ENCODE data around the gene GNA12.

DNA sequence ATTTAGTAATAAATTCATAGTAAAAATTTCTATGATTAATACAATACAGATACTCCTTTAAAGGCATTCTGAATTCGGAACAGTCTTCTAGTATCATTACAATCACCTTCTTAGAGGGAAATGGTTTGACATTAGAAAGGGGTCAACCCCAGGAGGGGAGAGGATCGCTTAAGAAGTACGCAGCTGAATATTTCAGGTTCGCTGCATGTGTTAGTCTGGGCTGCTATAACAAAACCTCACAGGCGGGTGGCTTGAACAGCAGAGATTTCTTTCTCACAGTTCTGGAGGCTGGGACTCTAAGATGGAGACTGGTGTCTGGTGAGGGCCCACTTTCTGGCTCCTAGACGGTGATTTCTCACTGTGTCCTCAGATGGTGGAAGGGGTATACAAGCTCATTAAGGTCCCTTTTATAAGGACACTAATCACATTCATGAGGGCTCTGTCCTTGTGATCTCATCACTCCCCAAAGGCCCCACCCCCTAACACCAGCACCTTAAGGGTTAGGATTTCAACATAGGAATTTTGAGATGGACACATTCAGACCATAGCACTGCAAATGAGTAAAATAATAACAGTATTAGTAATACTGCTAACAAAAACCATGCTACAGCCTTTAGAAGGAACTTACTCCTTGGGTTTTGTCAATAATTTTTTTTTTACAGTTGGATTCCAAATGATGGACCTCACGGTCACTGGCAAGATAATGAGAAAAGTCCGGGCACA, 34.0 kb downstream of the GNA12 start:
- TF ChIP-seq, protein P1, sequence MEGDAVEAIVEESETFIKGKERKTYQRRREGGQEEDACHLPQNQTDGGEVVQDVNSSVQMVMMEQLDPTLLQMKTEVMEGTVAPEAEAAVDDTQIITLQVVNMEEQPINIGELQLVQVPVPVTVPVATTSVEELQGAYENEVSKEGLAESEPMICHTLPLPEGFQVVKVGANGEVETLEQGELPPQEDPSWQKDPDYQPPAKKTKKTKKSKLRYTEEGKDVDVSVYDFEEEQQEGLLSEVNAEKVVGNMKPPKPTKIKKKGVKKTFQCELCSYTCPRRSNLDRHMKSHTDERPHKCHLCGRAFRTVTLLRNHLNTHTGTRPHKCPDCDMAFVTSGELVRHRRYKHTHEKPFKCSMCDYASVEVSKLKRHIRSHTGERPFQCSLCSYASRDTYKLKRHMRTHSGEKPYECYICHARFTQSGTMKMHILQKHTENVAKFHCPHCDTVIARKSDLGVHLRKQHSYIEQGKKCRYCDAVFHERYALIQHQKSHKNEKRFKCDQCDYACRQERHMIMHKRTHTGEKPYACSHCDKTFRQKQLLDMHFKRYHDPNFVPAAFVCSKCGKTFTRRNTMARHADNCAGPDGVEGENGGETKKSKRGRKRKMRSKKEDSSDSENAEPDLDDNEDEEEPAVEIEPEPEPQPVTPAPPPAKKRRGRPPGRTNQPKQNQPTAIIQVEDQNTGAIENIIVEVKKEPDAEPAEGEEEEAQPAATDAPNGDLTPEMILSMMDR (IDR thresholded peaks at IDR 0.05), result no peak
- TF ChIP-seq POLR2A (IDR thresholded peaks at IDR 0.05), result no peak
